Chondrocyte (in vitro differentiated cells): ENCODE measurements around the gene BNC2. TPM values are rescaled to one million over a fixed set of nuclear protein-coding genes. Genes with fewer than 3 reads are reported as not detected.

Source experiments
- DNase-seq: peaks from one replicate; pipeline ENCODE4 v3.0.0; 2021; ENCODE audit warnings: mixed read lengths, low spot score
- H3K27ac Mint-ChIP-seq: one replicate; pipeline ENCODE4 v1.8.0; 2021; ENCODE audit warnings: mild to moderate bottlenecking, moderate library complexity, mixed read lengths; ENCODE audit not compliant: unreplicated experiment
- H3K27me3 Mint-ChIP-seq: 2 replicates; pipeline ENCODE4 v1.8.0; 2021; ENCODE audit warnings: low read depth, mixed read lengths
- H3K36me3 Mint-ChIP-seq: 2 replicates; pipeline ENCODE4 v1.8.0; 2021; ENCODE audit warnings: low read depth, mixed read lengths
- H3K4me1 Mint-ChIP-seq: 2 replicates; pipeline ENCODE4 v1.8.0; 2021; ENCODE audit warnings: low read depth, mild to moderate bottlenecking, mixed read lengths
- H3K4me3 Mint-ChIP-seq: one replicate; pipeline ENCODE4 v1.8.0; 2021; ENCODE audit warnings: mild to moderate bottlenecking, moderate library complexity, mixed read lengths; ENCODE audit not compliant: unreplicated experiment
- H3K9me3 Mint-ChIP-seq: 2 replicates; pipeline ENCODE4 v1.8.0; 2021; ENCODE audit warnings: low read depth, mixed read lengths
- total RNA-seq: library from RNA; stranded (reverse); gene quantifications from 3 replicates; pipeline ENCODE4 v1.2.1, GENCODE V29; 2021
- TF ChIP-seq, protein P1 (sequence below): fragments of 200-600 bp; sonication (generic); IDR thresholded peaks from 2 replicates; pipeline ENCODE4 v1.5.0; 2021; ENCODE audit warnings: antibody characterized with exemption, mild to moderate bottlenecking, moderate library complexity

BNC2 gene
- total RNA-seq, 1 donor from 2014 or later: 17.8 TPM

DNA sequence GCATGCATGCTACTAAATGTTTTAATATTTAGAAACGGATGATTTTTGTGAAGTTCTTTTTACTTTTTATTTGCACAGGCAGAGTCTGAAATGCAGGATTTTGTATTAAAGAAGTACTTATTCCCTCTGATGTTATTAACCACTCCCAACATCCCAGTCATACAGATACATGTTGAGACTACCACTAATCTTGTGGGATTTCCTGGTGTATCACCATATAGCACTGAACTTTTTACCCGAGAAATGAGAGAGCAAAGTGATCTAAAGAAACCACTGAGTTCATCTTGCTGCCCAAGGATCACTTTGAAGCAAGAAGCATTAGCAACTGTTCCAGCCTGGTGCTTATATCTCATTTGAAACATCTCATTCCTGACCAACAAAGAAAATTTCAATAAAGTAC lies 443.8 kb downstream of the BNC2 start:
- no peak for DNase-seq
- Mint-ChIP-seq H3K4me3 (no peak overlapping the region), H3K4me1 (peaks cover 20% of the 10 kb centered on the region), H3K9me3 (no peaks in the 10 kb centered on the region), H3K27ac (no peak overlapping the region), H3K27me3 (no peaks in the 10 kb centered on the region), H3K36me3 (peaks cover 1% of the 10 kb centered on the region)
- TF ChIP-seq, protein P1, sequence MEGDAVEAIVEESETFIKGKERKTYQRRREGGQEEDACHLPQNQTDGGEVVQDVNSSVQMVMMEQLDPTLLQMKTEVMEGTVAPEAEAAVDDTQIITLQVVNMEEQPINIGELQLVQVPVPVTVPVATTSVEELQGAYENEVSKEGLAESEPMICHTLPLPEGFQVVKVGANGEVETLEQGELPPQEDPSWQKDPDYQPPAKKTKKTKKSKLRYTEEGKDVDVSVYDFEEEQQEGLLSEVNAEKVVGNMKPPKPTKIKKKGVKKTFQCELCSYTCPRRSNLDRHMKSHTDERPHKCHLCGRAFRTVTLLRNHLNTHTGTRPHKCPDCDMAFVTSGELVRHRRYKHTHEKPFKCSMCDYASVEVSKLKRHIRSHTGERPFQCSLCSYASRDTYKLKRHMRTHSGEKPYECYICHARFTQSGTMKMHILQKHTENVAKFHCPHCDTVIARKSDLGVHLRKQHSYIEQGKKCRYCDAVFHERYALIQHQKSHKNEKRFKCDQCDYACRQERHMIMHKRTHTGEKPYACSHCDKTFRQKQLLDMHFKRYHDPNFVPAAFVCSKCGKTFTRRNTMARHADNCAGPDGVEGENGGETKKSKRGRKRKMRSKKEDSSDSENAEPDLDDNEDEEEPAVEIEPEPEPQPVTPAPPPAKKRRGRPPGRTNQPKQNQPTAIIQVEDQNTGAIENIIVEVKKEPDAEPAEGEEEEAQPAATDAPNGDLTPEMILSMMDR: no peak

DNA sequence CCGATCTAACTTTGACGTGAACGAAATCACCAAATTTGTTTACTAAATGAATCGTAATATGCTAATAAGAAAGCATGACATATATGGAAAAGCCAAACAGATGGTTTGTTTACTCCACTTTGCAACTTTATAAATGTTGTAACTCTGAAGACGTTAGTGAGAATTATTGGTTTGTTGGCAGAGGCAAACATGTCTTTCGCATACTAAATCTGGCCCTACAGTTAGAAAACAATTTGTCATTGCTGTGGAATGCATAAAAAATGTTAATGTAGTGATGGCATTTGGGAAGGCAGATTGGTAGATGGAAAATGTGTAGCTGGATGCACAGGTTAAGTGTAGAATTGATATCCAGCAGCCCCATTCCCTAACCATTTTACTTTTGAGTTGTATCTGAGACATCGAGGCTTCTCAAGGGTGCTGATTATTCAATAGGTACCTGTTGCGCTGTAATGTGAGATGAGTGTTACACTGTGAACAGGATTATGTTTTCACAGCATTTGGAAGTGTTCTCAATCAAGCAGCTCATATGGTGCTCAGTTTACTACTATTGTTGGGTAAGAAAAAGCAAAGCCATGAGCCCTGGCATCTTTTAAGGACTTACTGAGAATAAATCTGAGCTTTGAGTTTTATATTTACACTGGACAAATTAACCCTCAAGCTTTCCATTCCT lies 444.8 kb downstream of the BNC2 start:
- Mint-ChIP-seq H3K27ac (no peak overlapping the region), H3K36me3 (peaks cover 1% of the 10 kb centered on the region), H3K9me3 (no peaks in the 10 kb centered on the region), H3K4me1 (peaks cover 29% of the 10 kb centered on the region), H3K4me3 (no peak overlapping the region), H3K27me3 (no peaks in the 10 kb centered on the region)
- TF ChIP-seq, protein P1: no peak
- no peak for DNase-seq

DNA sequence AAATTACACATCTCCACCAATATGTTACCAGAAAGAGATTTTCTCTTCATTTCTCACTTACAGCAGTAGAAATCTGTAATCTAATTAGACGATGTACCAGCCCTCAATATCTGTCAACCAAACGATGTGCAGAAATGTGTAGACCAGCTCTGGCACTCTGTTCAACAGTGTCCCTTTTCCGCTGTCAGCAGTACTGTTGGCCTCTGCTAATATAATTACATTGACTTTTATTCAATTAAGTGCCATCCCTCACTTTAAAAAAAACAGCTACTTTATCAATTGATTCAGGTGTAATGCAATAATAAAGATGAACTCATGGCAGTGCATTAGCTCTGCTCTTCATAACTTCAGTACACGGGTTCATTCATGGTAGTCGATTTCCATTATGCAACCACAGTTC lies 448.4 kb downstream of the BNC2 start:
- TF ChIP-seq, protein P1: no peak
- DNase-seq: no peak
- Mint-ChIP-seq H3K27me3 (no peaks in the 10 kb centered on the region), H3K4me3 (no peak overlapping the region), H3K9me3 (no peaks in the 10 kb centered on the region), H3K36me3 (no peaks in the 10 kb centered on the region), H3K27ac (peak overlapping the region; percentile 7), H3K4me1 (peaks cover 49% of the 10 kb centered on the region)

DNA sequence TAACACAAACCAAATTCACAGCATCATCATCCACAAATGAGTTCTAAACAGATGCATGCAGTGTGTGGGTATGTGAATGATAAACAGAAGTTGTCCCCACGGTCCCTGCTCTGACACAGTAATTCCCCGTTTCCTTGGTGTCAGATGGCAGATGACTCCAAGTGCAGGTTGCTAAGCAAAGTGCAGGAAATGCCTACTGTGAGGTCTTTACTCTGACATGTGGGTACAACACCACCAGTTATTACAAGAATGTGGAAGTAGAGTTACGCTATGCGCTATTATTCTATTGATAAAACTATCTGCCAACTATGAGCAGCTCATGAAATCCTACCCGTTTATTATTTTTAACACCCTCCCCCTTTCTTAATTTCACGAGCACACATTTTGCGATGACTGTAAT lies 448.9 kb downstream of the BNC2 start:
- TF ChIP-seq, protein P1: no peak
- H3K4me1 Mint-ChIP-seq: peaks cover 55% of the 10 kb centered on the region
- H3K27me3 Mint-ChIP-seq: no peaks in the 10 kb centered on the region
- H3K4me3 Mint-ChIP-seq: peak overlapping the region; percentile 0
- DNase-seq: no peak
- peak overlapping the region; percentile 7 for H3K27ac Mint-ChIP-seq
- H3K36me3 Mint-ChIP-seq: no peaks in the 10 kb centered on the region
- no peaks in the 10 kb centered on the region for H3K9me3 Mint-ChIP-seq

DNA sequence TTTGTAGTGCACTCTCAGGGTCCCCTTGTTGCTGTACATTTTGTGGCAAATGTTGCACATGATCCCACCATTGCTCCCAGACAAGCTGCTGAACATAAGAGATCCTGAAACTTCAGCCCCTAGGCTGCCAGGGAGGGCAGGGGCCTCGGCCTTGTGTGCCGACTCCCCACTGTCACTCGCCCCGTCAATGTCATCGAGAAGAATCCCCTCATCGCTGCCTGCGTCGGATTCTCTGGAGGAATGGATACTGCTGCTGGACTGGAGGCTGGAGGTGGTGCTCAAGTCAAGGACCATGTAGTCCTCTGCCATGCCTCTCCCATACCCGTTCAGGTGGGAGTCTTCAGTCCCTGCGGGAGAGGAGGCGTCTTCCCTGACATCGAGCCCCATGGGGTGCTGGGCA lies 451.3 kb downstream of the BNC2 start:
- H3K4me1 Mint-ChIP-seq: peaks cover 48% of the 10 kb centered on the region
- H3K36me3 Mint-ChIP-seq: no peaks in the 10 kb centered on the region
- H3K27ac Mint-ChIP-seq: no peak overlapping the region
- no peaks in the 10 kb centered on the region for H3K27me3 Mint-ChIP-seq
- TF ChIP-seq, protein P1: no peak
- no peaks in the 10 kb centered on the region for H3K9me3 Mint-ChIP-seq
- no peak overlapping the region for H3K4me3 Mint-ChIP-seq
- no peak for DNase-seq
